OCI-LY1 (cell line): Measurements from ENCODE around the gene MPRIP.

Experiments
- EZH2 ChIP-seq: fragments of 200-600 bp; sonication (generic), shearing (Covaris generic); IDR thresholded peaks from 2 replicates; pipeline ENCODE4 v1.8.0; 2017; ENCODE audit warnings: borderline replicate concordance, mixed run types, mild to moderate bottlenecking, antibody characterized with exemption, low read length, moderate library complexity, mixed read lengths
- TF ChIP-seq, protein P1 (sequence below): fragments of 200-600 bp; sonication (generic), shearing (Covaris generic); IDR thresholded peaks from 2 replicates; pipeline ENCODE4 v1.5.1; 2017; ENCODE audit warnings: mild to moderate bottlenecking, antibody characterized with exemption, low read length, moderate library complexity, mixed read lengths

DNA sequence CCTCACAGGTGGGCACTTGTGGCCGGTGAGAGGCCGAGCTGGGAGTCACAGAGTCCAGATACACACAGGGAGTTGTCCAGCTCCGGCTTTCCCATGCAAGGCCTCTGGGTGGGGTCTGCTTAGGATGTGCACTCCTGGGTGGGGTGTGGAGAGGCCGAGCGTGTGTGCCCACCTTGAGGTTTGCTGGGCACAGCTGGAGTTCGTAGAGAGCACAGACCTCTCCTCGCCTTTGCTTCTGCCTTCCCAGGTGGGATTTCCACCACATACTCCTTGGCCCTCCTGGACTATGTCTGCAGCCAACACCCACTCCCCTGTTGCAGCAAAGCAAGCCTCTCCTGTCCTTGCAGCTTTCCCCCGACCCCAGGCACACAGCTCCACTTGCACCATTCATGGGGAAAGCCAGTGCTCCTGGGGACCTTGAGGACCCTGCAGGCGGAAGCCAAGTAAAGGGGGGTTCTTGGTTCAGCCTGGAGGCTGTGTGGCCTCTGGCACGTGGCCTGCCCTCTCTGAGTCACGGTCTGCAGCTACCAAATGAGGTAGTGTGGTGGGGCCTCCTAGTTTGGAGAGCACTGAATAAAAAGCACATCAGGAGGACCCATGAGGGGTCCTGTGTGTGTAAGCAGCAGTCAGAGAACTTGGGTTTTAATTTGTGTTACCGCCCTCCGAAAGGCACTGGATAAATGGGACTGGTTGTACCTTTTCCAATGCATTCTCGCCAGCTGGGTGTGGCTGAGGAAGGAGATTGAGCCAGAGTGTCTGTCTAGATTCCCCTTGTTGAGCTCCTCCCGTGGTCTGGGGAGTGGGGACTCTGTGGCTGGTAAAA, 31.5 kb downstream of the MPRIP start:
- TF ChIP-seq, protein P1, sequence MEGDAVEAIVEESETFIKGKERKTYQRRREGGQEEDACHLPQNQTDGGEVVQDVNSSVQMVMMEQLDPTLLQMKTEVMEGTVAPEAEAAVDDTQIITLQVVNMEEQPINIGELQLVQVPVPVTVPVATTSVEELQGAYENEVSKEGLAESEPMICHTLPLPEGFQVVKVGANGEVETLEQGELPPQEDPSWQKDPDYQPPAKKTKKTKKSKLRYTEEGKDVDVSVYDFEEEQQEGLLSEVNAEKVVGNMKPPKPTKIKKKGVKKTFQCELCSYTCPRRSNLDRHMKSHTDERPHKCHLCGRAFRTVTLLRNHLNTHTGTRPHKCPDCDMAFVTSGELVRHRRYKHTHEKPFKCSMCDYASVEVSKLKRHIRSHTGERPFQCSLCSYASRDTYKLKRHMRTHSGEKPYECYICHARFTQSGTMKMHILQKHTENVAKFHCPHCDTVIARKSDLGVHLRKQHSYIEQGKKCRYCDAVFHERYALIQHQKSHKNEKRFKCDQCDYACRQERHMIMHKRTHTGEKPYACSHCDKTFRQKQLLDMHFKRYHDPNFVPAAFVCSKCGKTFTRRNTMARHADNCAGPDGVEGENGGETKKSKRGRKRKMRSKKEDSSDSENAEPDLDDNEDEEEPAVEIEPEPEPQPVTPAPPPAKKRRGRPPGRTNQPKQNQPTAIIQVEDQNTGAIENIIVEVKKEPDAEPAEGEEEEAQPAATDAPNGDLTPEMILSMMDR: no peak
- TF ChIP-seq EZH2: no peak
